Liver (tissue), 9 donors: ENCODE results near the gene TTC12. TPM values are rescaled to one million over a fixed set of nuclear protein-coding genes. Genes with fewer than 3 reads are reported as not detected.

Source experiments
- DNase-seq: peaks from one replicate; pipeline ENCODE4 v3.0.0-alpha.2; 2017; ENCODE audit warnings: low spot score
- H3K27ac ChIP-seq, 2 donors: one replicate each; pipeline ENCODE4 v1.7.0; 2013; ENCODE audit warnings: inconsistent platforms in 2 of 2, low read length in 2 of 2, control low read depth in 1 of 2, low read depth in 1 of 2, mild to moderate bottlenecking in 1 of 2
- H3K27me3 ChIP-seq, 4 donors: one replicate each; pipeline versions ENCODE4 v1.6.1 to v1.7.0; 2013; ENCODE audit warnings: low read length in 3 of 4, inconsistent platforms in 1 of 4, mild to moderate bottlenecking in 1 of 4, moderate library complexity in 1 of 4; ENCODE audit not compliant: control insufficient read depth in 4 of 4, insufficient read depth in 4 of 4
- H3K36me3 ChIP-seq, 4 donors: one replicate each; pipeline versions ENCODE4 v1.6.1 to v1.7.0; 2013; ENCODE audit warnings: low read length in 3 of 4, mild to moderate bottlenecking in 3 of 4, low read depth in 1 of 4, moderate library complexity in 1 of 4; ENCODE audit not compliant: control insufficient read depth in 4 of 4, insufficient read depth in 3 of 4
- H3K4me1 ChIP-seq, 4 donors: one replicate each; pipeline versions ENCODE4 v1.6.1 to v1.7.0; 2013; ENCODE audit warnings: low read length in 3 of 4, mild to moderate bottlenecking in 3 of 4, moderate library complexity in 1 of 4; ENCODE audit not compliant: control insufficient read depth in 4 of 4, insufficient read depth in 4 of 4
- H3K4me3 ChIP-seq, 3 donors: one replicate each; pipeline versions ENCODE4 v1.6.1 to v1.7.0; 2013; ENCODE audit warnings: low read length in 3 of 3, control low read depth in 1 of 3, low read depth in 1 of 3, mild to moderate bottlenecking in 1 of 3
- H3K9ac ChIP-seq, 2 donors: one replicate each; pipeline ENCODE4 v1.7.0; 2013; ENCODE audit warnings: low read length in 2 of 2, mild to moderate bottlenecking in 2 of 2, moderate library complexity in 2 of 2, control low read depth in 1 of 2, low read depth in 1 of 2
- H3K9me3 ChIP-seq, 4 donors: one replicate each; pipeline versions ENCODE4 v1.6.1 to v1.7.0; 2013; ENCODE audit warnings: low read length in 3 of 4; ENCODE audit not compliant: control insufficient read depth in 4 of 4
- EGR1 ChIP-seq, 2 donors: IDR thresholded peaks; 2 replicates each; pipeline ENCODE4 v1.6.1; 2016 to 2018; ENCODE audit warnings: antibody characterized with exemption in 2 of 2, low read depth in 2 of 2
- FOXA1 ChIP-seq: IDR thresholded peaks from 2 replicates; pipeline ENCODE4 v1.6.1; 2016; ENCODE audit warnings: antibody characterized with exemption
- GABPA ChIP-seq, 2 donors: IDR thresholded peaks in 1 of 2; conservative IDR thresholded peaks in 1 of 2; 2 replicates each; pipeline ENCODE4 v1.6.1; 2016; ENCODE audit warnings: antibody characterized with exemption in 2 of 2, mild to moderate bottlenecking in 1 of 2, moderate library complexity in 1 of 2
- HNF4A ChIP-seq, 2 donors: conservative IDR thresholded peaks; 2 replicates each; pipeline ENCODE4 v1.6.1; 2016; ENCODE audit warnings: antibody characterized with exemption in 2 of 2, mild to moderate bottlenecking in 2 of 2
- HNF4G ChIP-seq: IDR thresholded peaks from 2 replicates; pipeline ENCODE4 v1.6.1; 2016; ENCODE audit warnings: antibody characterized with exemption
- JUND ChIP-seq, 2 donors: IDR thresholded peaks; 2 replicates each; pipeline ENCODE4 v1.6.1; 2016; ENCODE audit warnings: antibody characterized with exemption in 2 of 2
- MAX ChIP-seq: IDR thresholded peaks from 2 replicates; pipeline ENCODE4 v1.6.1; 2016; ENCODE audit warnings: antibody characterized with exemption
- NR2F2 ChIP-seq: IDR thresholded peaks from 2 replicates; pipeline ENCODE4 v1.6.1; 2016; ENCODE audit warnings: antibody characterized with exemption
- RAD21 ChIP-seq, 2 donors: IDR thresholded peaks; 2 replicates each; pipeline ENCODE4 v1.6.1; 2016; ENCODE audit warnings: antibody characterized with exemption in 2 of 2, mild to moderate bottlenecking in 2 of 2
- RXRA ChIP-seq, 2 donors: IDR thresholded peaks; 2 replicates each; pipeline ENCODE4 v1.6.1; 2017 to 2018; ENCODE audit warnings: antibody characterized with exemption in 2 of 2, mild to moderate bottlenecking in 1 of 2
- SP1 ChIP-seq: IDR thresholded peaks from 2 replicates; pipeline ENCODE4 v1.6.1; 2018; ENCODE audit warnings: antibody characterized with exemption, mild to moderate bottlenecking
- YY1 ChIP-seq: IDR thresholded peaks from 2 replicates; pipeline ENCODE4 v1.6.1; 2016; ENCODE audit warnings: antibody characterized with exemption, mild to moderate bottlenecking
- ZBTB33 ChIP-seq: IDR thresholded peaks from 2 replicates; pipeline ENCODE4 v1.6.1; 2016; ENCODE audit warnings: antibody characterized with exemption
- WGBS: extraction: QIAGEN DNeasy Blood & Tissue Kit; methylation state at CpG from one replicate; pipeline ENCODE4 v1.1.7; 2013; 5-methylcytosine and 5-hydroxymethylcytosine counted together
- polyA plus RNA-seq, 2 donors: library from polyadenylated mRNA; stranded (reverse) in 1 of 2; unstranded in 1 of 2; fragments of 200-250 nt in 1 of 2; fragments of >200 nt in 1 of 2; fragmentation: Nextera tagmentation in 1 of 2; extraction: Ambion mirVana in 1 of 2; gene quantifications; one replicate each; pipeline versions ENCODE4 v1.2.1 to v1.2.3, GENCODE V29; 2013 to 2015
- total RNA-seq, 2 donors: library from RNA; depleted of rRNA; stranded (reverse); fragments of >200 nt; gene quantifications; one replicate each; pipeline ENCODE4 v1.2.3, GENCODE V29; 2014
- TF ChIP-seq, protein P1 (sequence below): fragments of 150-350 bp; IDR thresholded peaks from 2 replicates; pipeline ENCODE4 v1.5.1; 2017; ENCODE audit warnings: improper control_type of control experiment, low read depth, low read length; ENCODE audit not compliant: missing input control
- TF ChIP-seq, protein P2 (sequence below): IDR thresholded peaks from 2 replicates; pipeline ENCODE4 v1.6.1; 2016; ENCODE audit warnings: antibody characterized with exemption
- donor health status: healthy.
- donor health status: healthy.
- donor health status: healthy.
- donor health status: healthy.
- donor health status: healthy.

The TTC12 gene
- total and polyA plus RNA-seq, 4 donors, result 2.8 to 9.0 (median 4.3) TPM

- H3K9ac ChIP-seq, result no peak overlapping the region
- 90% methylated on average over 34 of the region's 34 CpGs for WGBS
- DNase-seq, result no peak
These were observed 41.3 kb upstream of the TTC12 start for GRCh38 chr11:113272927-113273615.

DNA sequence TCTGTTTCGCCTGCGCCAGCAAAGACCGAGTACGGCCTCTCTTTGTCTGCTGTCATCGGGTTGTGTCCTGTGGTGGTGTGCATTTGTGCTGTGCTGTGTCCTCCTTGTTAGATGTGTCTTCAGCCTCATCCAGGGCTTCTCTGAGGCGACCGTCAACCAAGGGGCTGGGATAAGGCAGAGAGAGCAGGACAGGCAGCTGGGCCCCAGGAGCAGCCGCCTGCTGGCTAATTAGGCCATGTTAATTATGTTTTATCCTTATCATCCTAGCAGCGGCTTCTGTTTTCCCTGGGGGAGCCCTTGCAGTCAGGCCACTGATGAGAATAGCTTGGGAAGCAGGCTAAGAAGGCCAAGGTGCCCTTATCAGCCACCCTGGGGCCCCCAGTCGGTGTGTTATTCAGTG lies 40.7 kb upstream of the TTC12 start:
- Histone ChIP-seq H3K4me1 (no peaks in the 10 kb centered on the region), H3K4me3 (no peak overlapping the region), H3K27me3 (no peaks in the 10 kb centered on the region), H3K27ac (no peak overlapping the region), H3K9ac (no peak overlapping the region), H3K36me3 (no peaks in the 10 kb centered on the region), H3K9me3 (no peaks in the 10 kb centered on the region)
- WGBS, result 89% methylated on average over 10 of the region's 10 CpGs
- no peak for DNase-seq
- no peak for TF ChIP-seq JUND (IDR thresholded peaks at IDR 0.05)
- no peak for TF ChIP-seq HNF4A (conservative IDR thresholded peaks at IDR 0.05)
- TF ChIP-seq HNF4G, result no peak
- no peak for TF ChIP-seq YY1
- TF ChIP-seq, protein P1, sequence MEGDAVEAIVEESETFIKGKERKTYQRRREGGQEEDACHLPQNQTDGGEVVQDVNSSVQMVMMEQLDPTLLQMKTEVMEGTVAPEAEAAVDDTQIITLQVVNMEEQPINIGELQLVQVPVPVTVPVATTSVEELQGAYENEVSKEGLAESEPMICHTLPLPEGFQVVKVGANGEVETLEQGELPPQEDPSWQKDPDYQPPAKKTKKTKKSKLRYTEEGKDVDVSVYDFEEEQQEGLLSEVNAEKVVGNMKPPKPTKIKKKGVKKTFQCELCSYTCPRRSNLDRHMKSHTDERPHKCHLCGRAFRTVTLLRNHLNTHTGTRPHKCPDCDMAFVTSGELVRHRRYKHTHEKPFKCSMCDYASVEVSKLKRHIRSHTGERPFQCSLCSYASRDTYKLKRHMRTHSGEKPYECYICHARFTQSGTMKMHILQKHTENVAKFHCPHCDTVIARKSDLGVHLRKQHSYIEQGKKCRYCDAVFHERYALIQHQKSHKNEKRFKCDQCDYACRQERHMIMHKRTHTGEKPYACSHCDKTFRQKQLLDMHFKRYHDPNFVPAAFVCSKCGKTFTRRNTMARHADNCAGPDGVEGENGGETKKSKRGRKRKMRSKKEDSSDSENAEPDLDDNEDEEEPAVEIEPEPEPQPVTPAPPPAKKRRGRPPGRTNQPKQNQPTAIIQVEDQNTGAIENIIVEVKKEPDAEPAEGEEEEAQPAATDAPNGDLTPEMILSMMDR, result no peak
- no peak for TF ChIP-seq SP1
- TF ChIP-seq GABPA (IDR thresholded peaks at IDR 0.05 in 1 of 2, conservative IDR thresholded peaks at IDR 0.05 in 1 of 2), result no peak
- TF ChIP-seq ZBTB33, result no peak
- no peak for TF ChIP-seq MAX
- no peak for TF ChIP-seq NR2F2
- TF ChIP-seq EGR1 (IDR thresholded peaks at IDR 0.05; ENCODE audit: low read depth in 2 of 2), result no peak

More at GRCh38 chr11:113272927-113273615, 41.3 kb upstream of the TTC12 start:
- Histone ChIP-seq H3K27me3 (no peaks in the 10 kb centered on the region), H3K4me1 (no peaks in the 10 kb centered on the region), H3K4me3 (no peak overlapping the region), H3K9me3 (no peaks in the 10 kb centered on the region), H3K36me3 (no peaks in the 10 kb centered on the region), H3K27ac (no peak overlapping the region)
- TF ChIP-seq FOXA1 (no peak), HNF4A (conservative IDR thresholded peaks at IDR 0.05) (no peak), RAD21 (IDR thresholded peaks at IDR 0.05) (no peak), RXRA (IDR thresholded peaks at IDR 0.05) (no peak)
- TF ChIP-seq, protein P2, sequence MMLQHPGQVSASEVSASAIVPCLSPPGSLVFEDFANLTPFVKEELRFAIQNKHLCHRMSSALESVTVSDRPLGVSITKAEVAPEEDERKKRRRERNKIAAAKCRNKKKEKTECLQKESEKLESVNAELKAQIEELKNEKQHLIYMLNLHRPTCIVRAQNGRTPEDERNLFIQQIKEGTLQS, result no peak
